Endothelial cell of umbilical vein (primary cell): ENCODE results near the gene DIP2B. TPM values are rescaled to one million over a fixed set of nuclear protein-coding genes. Genes with fewer than 3 reads are reported as not detected.
A peak's percentile ranks its signal among the peaks of the same experiment; 100 is the strongest.

ENCODE experiments used
- BruUV-seq: library from RNA; stranded (reverse); fragments of 400-500 nt; replicated peaks from 2 replicates; lab custom pipeline; 2021; lab: Mats Ljungman, UMichigan
- CTCF ChIA-PET: fragments of 300-600, 350-600 bp; sonication (Branson Sonifier 250); formaldehyde crosslinking; loops from one replicate; lab custom pipeline; 2021; ENCODE audit warnings: antibody characterized with exemption, inconsistent platforms; lab: Charles Lee
- POLR2A ChIA-PET: fragments of 300-600, 350-600 bp; sonication (Branson Sonifier 250); formaldehyde crosslinking; loops from one replicate; lab custom pipeline; 2021; ENCODE audit warnings: antibody characterized with exemption, inconsistent platforms; lab: Charles Lee
- DNase-seq: peaks from one replicate; pipeline ENCODE4 v3.0.0-alpha.2; 2011; ENCODE audit warnings: low read depth, low spot score
- FAIRE-seq: peaks from 2 replicates; lab custom pipeline; 2011; peaks lifted over from hg19 to GRCh38; lab: Jason Lieb, UNC
- H2AFZ ChIP-seq: 2 replicates; pipeline ENCODE4 v1.6.0; 2012; ENCODE audit warnings: low read depth, low read length, control low read depth, inconsistent platforms
- H3K27ac ChIP-seq: 2 replicates; pipeline ENCODE4 v1.5.1; 2011; ENCODE audit warnings: low read depth, mild to moderate bottlenecking, control low read depth, low read length, moderate library complexity; ENCODE audit not compliant: insufficient read depth
- H3K27me3 ChIP-seq, 2 experiments: 2 replicates each; pipeline versions ENCODE4 v1.6.0 to v1.6.1; 2011; ENCODE audit warnings: low read length in 2 of 2, mixed read lengths in 1 of 2; ENCODE audit not compliant: control insufficient read depth in 2 of 2, insufficient read depth in 2 of 2
- H3K36me3 ChIP-seq, 2 experiments: 2 replicates in 1 of 2; 3 replicates in 1 of 2; pipeline ENCODE4 v1.5.1; 2011; ENCODE audit warnings: low read length in 2 of 2, mild to moderate bottlenecking in 1 of 2, moderate library complexity in 1 of 2; ENCODE audit not compliant: control insufficient read depth in 2 of 2, insufficient read depth in 2 of 2; ENCODE audit errors: extremely low read depth in 1 of 2
- H3K4me1 ChIP-seq: 3 replicates; pipeline ENCODE4 v1.5.1; 2011; ENCODE audit warnings: mild to moderate bottlenecking, low read length; ENCODE audit not compliant: control insufficient read depth, insufficient read depth; ENCODE audit errors: extremely low read depth
- H3K4me2 ChIP-seq: 2 replicates; pipeline ENCODE4 v1.6.1; 2011; ENCODE audit warnings: low read length, control low read depth, mixed read lengths; ENCODE audit not compliant: insufficient read depth
- H3K4me3 ChIP-seq, 3 experiments: fragments of 200-600 bp in 1 of 3; sonication (generic), shearing (Covaris generic) in 1 of 3; replicated peaks in 1 of 3; 2 replicates each; pipeline ENCODE4 v1.5.1; 2011 to 2016; ENCODE audit warnings: control low read depth in 3 of 3, low read length in 3 of 3, mild to moderate bottlenecking in 2 of 3, inconsistent platforms in 1 of 3, low read depth in 1 of 3, moderate library complexity in 1 of 3; ENCODE audit not compliant: insufficient read depth in 1 of 3
- H3K79me2 ChIP-seq: 2 replicates; pipeline ENCODE4 v1.6.0; 2012; ENCODE audit warnings: low read length, inconsistent platforms; ENCODE audit not compliant: control insufficient read depth, insufficient read depth
- H3K9ac ChIP-seq: replicated peaks from 2 replicates; pipeline ENCODE3; 2011; ENCODE audit warnings: low read length, control low read depth; ENCODE audit not compliant: insufficient read depth; ENCODE audit errors: extremely low read depth
- H3K9me1 ChIP-seq: replicated peaks from 3 replicates; pipeline ENCODE4 v1.6.0; 2011; ENCODE audit warnings: mild to moderate bottlenecking, low read length; ENCODE audit not compliant: control insufficient read depth, insufficient read depth; ENCODE audit errors: extremely low read depth
- H3K9me3 ChIP-seq: replicated peaks from 2 replicates; pipeline ENCODE4 v1.5.1; 2012; ENCODE audit warnings: low read length, inconsistent platforms; ENCODE audit not compliant: control insufficient read depth, insufficient read depth
- H4K20me1 ChIP-seq: replicated peaks from 2 replicates; pipeline ENCODE3; 2011; ENCODE audit warnings: mild to moderate bottlenecking, low read length; ENCODE audit not compliant: control insufficient read depth, insufficient read depth; ENCODE audit errors: extremely low read depth
- EZH2 ChIP-seq: IDR thresholded peaks from 2 replicates; pipeline ENCODE4 v1.6.1; 2012; ENCODE audit warnings: borderline replicate concordance, low read depth, mild to moderate bottlenecking, moderate library complexity, low read length, inconsistent platforms; ENCODE audit not compliant: severe bottlenecking
- FOS ChIP-seq: IDR thresholded peaks from 2 replicates; pipeline ENCODE4 v1.6.1; 2011; ENCODE audit warnings: mild to moderate bottlenecking, low read length, moderate library complexity, borderline replicate concordance; ENCODE audit not compliant: insufficient read depth
- GATA2 ChIP-seq: IDR thresholded peaks from 2 replicates; pipeline ENCODE4 v1.7.0; 2011; ENCODE audit warnings: low read depth, mild to moderate bottlenecking, moderate library complexity, mixed read lengths, low read length; ENCODE audit not compliant: insufficient read length, insufficient read depth
- JUN ChIP-seq: IDR thresholded peaks from 2 replicates; pipeline ENCODE4 v1.6.1; 2011; ENCODE audit warnings: borderline replicate concordance, low read depth; ENCODE audit not compliant: insufficient read length, insufficient read depth
- MYC ChIP-seq: IDR thresholded peaks from one replicate; pipeline ENCODE4 v1.6.1; 2011; ENCODE audit warnings: mild to moderate bottlenecking, low read depth, low read length
- POLR2A ChIP-seq: IDR thresholded peaks from 2 replicates; pipeline ENCODE4 v1.6.1; 2012; ENCODE audit warnings: low read depth, mild to moderate bottlenecking, control low read depth, low read length
- POLR2AphosphoS5 ChIP-seq: IDR thresholded peaks from 2 replicates; pipeline ENCODE4 v1.6.1; 2012; ENCODE audit warnings: low read depth, mild to moderate bottlenecking, control low read depth, low read length, moderate library complexity; ENCODE audit not compliant: insufficient read depth
- dilution Hi-C: fragments of 300-500 bp; cut with MboI; formaldehyde crosslinking; loops from one replicate; pipeline ENCODE4 v1.15.0; 2019; ENCODE audit warnings: low sequenced_read_pairs; ENCODE audit not compliant: extremely low pct_ligation_motif_present
- intact Hi-C: fragments of 100-400 bp; cut with micrococcal nuclease; formaldehyde crosslinking; loops from one replicate; pipeline ENCODE4 v1.10.0; 2022
- polyA plus RNA-seq, 4 experiments: library from polyadenylated mRNA; depleted of rRNA in 3 of 4; stranded (reverse) in 3 of 4; unstranded in 1 of 4; fragments of >200 nt; gene quantifications; 2 replicates each; pipeline versions ENCODE4 v1.2.1 to v1.2.3, GENCODE V29; 2011 to 2012; ENCODE audit warnings: missing spikeins in 1 of 4
- total RNA-seq: library from RNA; stranded (reverse); gene quantifications from 2 replicates; pipeline ENCODE4 v1.2.3, GENCODE V29; 2021
- TF ChIP-seq, protein P1 (sequence below): IDR thresholded peaks from 2 replicates; pipeline ENCODE4 v1.6.1; 2011; ENCODE audit not compliant: insufficient read depth, insufficient read length
- TF ChIP-seq, protein P2 (sequence below), 2 donors: IDR thresholded peaks; 1 replicate in 1 of 2; 2 replicates in 1 of 2; pipeline ENCODE4 v1.5.1; 2011; ENCODE audit warnings: low read length in 2 of 2, mild to moderate bottlenecking in 2 of 2, moderate library complexity in 2 of 2, control low read depth in 1 of 2, inconsistent platforms in 1 of 2, low read depth in 1 of 2; ENCODE audit not compliant: insufficient read depth in 1 of 2; ENCODE audit errors: extremely low read depth in 1 of 2

DIP2B gene
- total and polyA plus RNA-seq, 2 donors (not counting 3 experiments of a cell fraction or from before 2014, with no cell fraction given), result 14.5 to 28.0 TPM

- H3K9me3 ChIP-seq, result no peaks in the 10 kb centered on the region
- H4K20me1 ChIP-seq, result no peaks in the 10 kb centered on the region
- no peaks in the 10 kb centered on the region for H3K27me3 ChIP-seq
- H3K9ac ChIP-seq, result no peak overlapping the region
- dilution Hi-C loops (no loop called here), intact Hi-C loops (no loop called here)
- BruUV-seq, result no TSS peak
- FAIRE-seq (peak; percentile 52), DNase-seq (no peak)
- H3K36me3 ChIP-seq, result no peaks in the 10 kb centered on the region
- no peak for TF ChIP-seq POLR2AphosphoS5
- H3K27ac ChIP-seq, result no peak overlapping the region
- no peak overlapping the region for H2AFZ ChIP-seq
- CTCF ChIA-PET, result interaction anchor here (1.1 kb wide), 1 partner anchor 30 kb away, joined by 3 read pairs; no protein-coding TSS in a partner anchor
- H3K4me3 ChIP-seq, result no peak overlapping the region
- H3K4me1 ChIP-seq, result peaks cover 26% of the 10 kb centered on the region
- H3K79me2 ChIP-seq, result peaks cover 8% of the 10 kb centered on the region
- no peaks in the 10 kb centered on the region for H3K9me1 ChIP-seq
- POLR2A ChIA-PET, result no interaction called here
- H3K4me2 ChIP-seq, result no peak overlapping the region
Observed at GRCh38 chr12:50627491-50627890, 122.7 kb downstream of the DIP2B start.

DNA sequence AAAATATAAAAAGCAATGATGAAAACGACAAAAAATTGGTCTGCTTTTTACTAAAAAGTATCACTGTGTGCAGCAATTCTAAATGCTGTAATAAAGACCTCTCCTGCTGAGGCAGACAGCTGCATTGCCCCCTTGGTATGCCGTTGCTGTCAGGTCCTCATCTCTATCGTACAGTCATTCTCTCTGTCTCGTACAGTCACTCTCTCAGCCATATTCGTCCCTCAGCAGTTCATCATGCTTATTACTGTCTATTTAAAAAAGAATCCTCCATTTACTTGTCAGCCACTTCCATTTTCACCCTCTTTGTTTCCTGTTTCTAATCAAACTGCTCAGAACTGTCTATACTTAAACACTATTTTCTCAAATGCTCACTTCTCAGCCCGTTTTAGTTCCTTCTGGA lies 123.6 kb downstream of the DIP2B start:
- Histone ChIP-seq H3K4me3 (no peak overlapping the region), H4K20me1 (no peaks in the 10 kb centered on the region), H3K27ac (no peak overlapping the region), H3K4me2 (no peak overlapping the region), H3K9ac (no peak overlapping the region), H3K4me1 (peaks cover 26% of the 10 kb centered on the region), H3K9me3 (no peaks in the 10 kb centered on the region), H2AFZ (no peak overlapping the region), H3K27me3 (no peaks in the 10 kb centered on the region), H3K79me2 (peaks cover 8% of the 10 kb centered on the region), H3K9me1 (no peaks in the 10 kb centered on the region), H3K36me3 (no peaks in the 10 kb centered on the region)
- BruUV-seq, result no TSS peak
- dilution Hi-C loops, result no loop called here
- DNase-seq (no peak), FAIRE-seq (no peak)
- CTCF ChIA-PET, result interaction anchor here (0.8 kb wide), 1 partner anchor 10 kb away, joined by 4 read pairs; no protein-coding TSS in a partner anchor
- POLR2A ChIA-PET, result no interaction called here
- TF ChIP-seq, protein P1, sequence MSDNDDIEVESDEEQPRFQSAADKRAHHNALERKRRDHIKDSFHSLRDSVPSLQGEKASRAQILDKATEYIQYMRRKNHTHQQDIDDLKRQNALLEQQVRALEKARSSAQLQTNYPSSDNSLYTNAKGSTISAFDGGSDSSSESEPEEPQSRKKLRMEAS, result no peak
- TF ChIP-seq, protein P2, sequence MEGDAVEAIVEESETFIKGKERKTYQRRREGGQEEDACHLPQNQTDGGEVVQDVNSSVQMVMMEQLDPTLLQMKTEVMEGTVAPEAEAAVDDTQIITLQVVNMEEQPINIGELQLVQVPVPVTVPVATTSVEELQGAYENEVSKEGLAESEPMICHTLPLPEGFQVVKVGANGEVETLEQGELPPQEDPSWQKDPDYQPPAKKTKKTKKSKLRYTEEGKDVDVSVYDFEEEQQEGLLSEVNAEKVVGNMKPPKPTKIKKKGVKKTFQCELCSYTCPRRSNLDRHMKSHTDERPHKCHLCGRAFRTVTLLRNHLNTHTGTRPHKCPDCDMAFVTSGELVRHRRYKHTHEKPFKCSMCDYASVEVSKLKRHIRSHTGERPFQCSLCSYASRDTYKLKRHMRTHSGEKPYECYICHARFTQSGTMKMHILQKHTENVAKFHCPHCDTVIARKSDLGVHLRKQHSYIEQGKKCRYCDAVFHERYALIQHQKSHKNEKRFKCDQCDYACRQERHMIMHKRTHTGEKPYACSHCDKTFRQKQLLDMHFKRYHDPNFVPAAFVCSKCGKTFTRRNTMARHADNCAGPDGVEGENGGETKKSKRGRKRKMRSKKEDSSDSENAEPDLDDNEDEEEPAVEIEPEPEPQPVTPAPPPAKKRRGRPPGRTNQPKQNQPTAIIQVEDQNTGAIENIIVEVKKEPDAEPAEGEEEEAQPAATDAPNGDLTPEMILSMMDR (IDR thresholded peaks at IDR 0.05; ENCODE audit: extremely low read depth in 1 of 2, insufficient read depth in 1 of 2, low read depth in 1 of 2, low read length in 2 of 2), result no peak
- no peak for TF ChIP-seq MYC
- TF ChIP-seq POLR2A, result no peak
- TF ChIP-seq EZH2, result no peak
- no peak for TF ChIP-seq GATA2
- TF ChIP-seq JUN, result no peak
- TF ChIP-seq POLR2AphosphoS5, result no peak
- no peak for TF ChIP-seq FOS
- intact Hi-C loops, result no loop called here
